GM23248 (cell line): Measurements from ENCODE around the gene UBASH3B. TPM values are rescaled to one million over a fixed set of nuclear protein-coding genes. Genes with fewer than 3 reads are reported as not detected.

ENCODE experiments used
- DNase-seq: peaks from one replicate; pipeline ENCODE4 v3.0.0-alpha.2; 2015
- H2AFZ ChIP-seq: fragments of 200-600 bp; sonication (generic); 2 replicates; pipeline ENCODE4 v1.6.1; 2016; ENCODE audit warnings: antibody characterized with exemption
- H3F3A ChIP-seq: fragments of 200-600 bp; sonication (generic); 2 replicates; pipeline ENCODE4 v1.6.1; 2016; ENCODE audit warnings: mild to moderate bottlenecking, antibody characterized with exemption, mixed run types; ENCODE audit not compliant: insufficient read depth
- H3K27ac ChIP-seq: fragments of 200-600 bp; sonication (generic); 2 replicates; pipeline ENCODE4 v1.5.1; 2016; ENCODE audit warnings: mild to moderate bottlenecking
- H3K27me3 ChIP-seq: fragments of 200-600 bp; sonication (generic); replicated peaks from 2 replicates; pipeline ENCODE4 v1.6.1; 2016; ENCODE audit warnings: mild to moderate bottlenecking; ENCODE audit not compliant: insufficient read depth
- H3K36me3 ChIP-seq: fragments of 200-600 bp; sonication (generic); 2 replicates; pipeline ENCODE4 v1.6.1; 2016; ENCODE audit warnings: low read depth, mild to moderate bottlenecking
- H3K4me1 ChIP-seq: fragments of 200-600 bp; sonication (generic); 2 replicates; pipeline ENCODE4 v1.6.1; 2016; ENCODE audit warnings: mild to moderate bottlenecking; ENCODE audit not compliant: insufficient read depth
- H3K4me2 ChIP-seq: fragments of 200-600 bp; sonication (generic); one replicate; pipeline ENCODE4 v1.6.1; 2016; ENCODE audit warnings: mild to moderate bottlenecking; ENCODE audit not compliant: unreplicated experiment
- H3K4me3 ChIP-seq: fragments of 200-600 bp; sonication (generic); 2 replicates; pipeline ENCODE4 v1.5.1; 2016; ENCODE audit warnings: mild to moderate bottlenecking
- H3K79me2 ChIP-seq: fragments of 200-600 bp; sonication (generic); 2 replicates; pipeline ENCODE4 v1.6.1; 2016; ENCODE audit warnings: mild to moderate bottlenecking; ENCODE audit not compliant: insufficient read depth
- H3K9ac ChIP-seq: fragments of 200-600 bp; sonication (generic); 2 replicates; pipeline ENCODE4 v1.6.1; 2016; ENCODE audit warnings: mild to moderate bottlenecking
- H3K9me2 ChIP-seq: fragments of 200-600 bp; sonication (generic); 2 replicates; pipeline ENCODE4 v1.6.1; 2016; ENCODE audit warnings: mixed run types, mild to moderate bottlenecking, moderate library complexity; ENCODE audit not compliant: insufficient read depth
- H3K9me3 ChIP-seq: fragments of 200-600 bp; sonication (generic); one replicate; pipeline ENCODE4 v1.6.1; 2017; ENCODE audit warnings: low read depth
- H4K20me1 ChIP-seq: fragments of 200-600 bp; sonication (generic); 2 replicates; pipeline ENCODE4 v1.6.0; 2016; ENCODE audit not compliant: insufficient read depth
- EZH2 ChIP-seq: fragments of 200-600 bp; sonication (generic); IDR thresholded peaks from 2 replicates; pipeline ENCODE4 v1.6.1; 2018; ENCODE audit warnings: antibody characterized with exemption, mild to moderate bottlenecking; ENCODE audit not compliant: insufficient read depth, poor library complexity, severe bottlenecking
- EZH2phosphoT487 ChIP-seq: fragments of 200-600 bp; sonication (generic); IDR thresholded peaks from 2 replicates; pipeline ENCODE4 v1.6.1; 2018; ENCODE audit warnings: antibody characterized with exemption, moderate library complexity, mild to moderate bottlenecking, low read depth; ENCODE audit not compliant: insufficient read depth
- WGBS, 2 experiments: methylation state at CpG; one replicate each; pipeline ENCODE4 v1.1.6; 2015 to 2017; ENCODE audit warnings: low lambda C conversion rate in 2 of 2, low coverage in 1 of 2; ENCODE audit errors: missing lambda C conversion rate in 2 of 2; 5-methylcytosine and 5-hydroxymethylcytosine counted together
- in situ Hi-C: fragments of 300-500 bp; cut with MboI; formaldehyde crosslinking; loops from 2 replicates; pipeline ENCODE4 v1.15.0; 2020
- polyA plus RNA-seq: library from polyadenylated mRNA; unstranded; fragments of >200 nt; fragmentation: Nextera tagmentation; extraction: Ambion mirVana; gene quantifications from 2 replicates; pipeline ENCODE4 v1.2.1, GENCODE V29; 2016
- total RNA-seq: library from RNA; depleted of rRNA; stranded (reverse); fragments of >200 nt; shearing (Covaris generic); gene quantifications from 2 replicates; pipeline ENCODE4 v1.2.3, GENCODE V29; 2014

The UBASH3B gene
- total and polyA plus RNA-seq, 2 experiments from 2014 or later, result 15.5 to 19.7 TPM

- Histone ChIP-seq H3K9ac (no peak overlapping the region), H3K9me2 (no peaks in the 10 kb centered on the region), H2AFZ (no peak overlapping the region), H3K9me3 (no peaks in the 10 kb centered on the region), H3K27me3 (no peaks in the 10 kb centered on the region), H3K36me3 (no peaks in the 10 kb centered on the region), H3K4me3 (no peak overlapping the region), H3K79me2 (no peaks in the 10 kb centered on the region), H3K4me2 (no peak overlapping the region), H4K20me1 (no peaks in the 10 kb centered on the region), H3F3A (0 out of 2 replicates have a peak, but pooled peaks cover 12% of the 10 kb centered on the region), H3K4me1 (peaks cover 29% of the 10 kb centered on the region), H3K27ac (no peak overlapping the region)
- TF ChIP-seq EZH2, result no peak
- TF ChIP-seq EZH2phosphoT487, result no peak
- WGBS, 2 experiments, result 45 to 47% methylated on average over 8 of the region's 8 CpGs
- peak; percentile 83 for DNase-seq
- in situ Hi-C loops, result loop anchor here (5.0 kb wide), 2 partner anchors 149 to 219 kb away; no protein-coding TSS in a partner anchor
These were observed 22.2 kb upstream of the UBASH3B start for GRCh38 chr11:122633219-122633829.

- H3K27me3 ChIP-seq, result no peaks in the 10 kb centered on the region
- no peaks in the 10 kb centered on the region for H3K36me3 ChIP-seq
- H3K9me2 ChIP-seq, result no peaks in the 10 kb centered on the region
- peak overlapping the region; percentile 81 for H2AFZ ChIP-seq
- H3K4me3 ChIP-seq, result no peak overlapping the region; the same call in 1 of the 2 replicates
- in situ Hi-C loops, result loop anchor here (5.0 kb wide), 2 partner anchors 148 to 218 kb away; no protein-coding TSS in a partner anchor
- H3F3A ChIP-seq, result 0 out of 2 replicates have a peak, but pooled peaks cover 6% of the 10 kb centered on the region
- H3K9me3 ChIP-seq, result no peaks in the 10 kb centered on the region
- no peaks in the 10 kb centered on the region for H3K79me2 ChIP-seq
- TF ChIP-seq EZH2phosphoT487 (no peak), EZH2 (no peak)
- WGBS, 2 experiments, result 8 to 9% methylated on average over 8 of the region's 8 CpGs
- H3K27ac ChIP-seq, result peak overlapping the region; percentile 28; the same call in 1 of the 2 replicates
- no peaks in the 10 kb centered on the region for H4K20me1 ChIP-seq
- H3K4me2 ChIP-seq, result peak overlapping the region; percentile 35
- peaks cover 25% of the 10 kb centered on the region for H3K4me1 ChIP-seq
- DNase-seq, result peak; percentile 68
- H3K9ac ChIP-seq, result peak overlapping the region; percentile 45
These were observed 21.0 kb upstream of the UBASH3B start for GRCh38 chr11:122634501-122634900.

- WGBS, 2 experiments, result 82% methylated on average over 6 of the region's 6 CpGs
- Histone ChIP-seq H3K9me3 (no peaks in the 10 kb centered on the region), H3K27ac (no peak overlapping the region), H3K79me2 (no peaks in the 10 kb centered on the region), H4K20me1 (no peaks in the 10 kb centered on the region), H3K9ac (no peak overlapping the region), H3K4me3 (no peak overlapping the region), H3K27me3 (no peaks in the 10 kb centered on the region), H3K4me1 (peaks cover 23% of the 10 kb centered on the region), H3K9me2 (no peaks in the 10 kb centered on the region), H3K4me2 (no peak overlapping the region), H3K36me3 (no peaks in the 10 kb centered on the region), H2AFZ (no peak overlapping the region), H3F3A (peaks cover 7% of the 10 kb centered on the region; the same call in 1 of the 2 replicates)
- TF ChIP-seq EZH2phosphoT487 (no peak), EZH2 (no peak)
- in situ Hi-C loops, result no loop called here
- no peak for DNase-seq
These were observed 18.0 kb upstream of the UBASH3B start for GRCh38 chr11:122637541-122637940.

GRCh38 chr11:122642472-122642922, 13.0 kb upstream of the UBASH3B start:
- Histone ChIP-seq H4K20me1 (no peaks in the 10 kb centered on the region), H3K79me2 (no peaks in the 10 kb centered on the region), H2AFZ (no peak overlapping the region), H3K4me3 (no peak overlapping the region), H3K9ac (no peak overlapping the region), H3F3A (peaks cover 27% of the 10 kb centered on the region), H3K4me2 (peak overlapping the region; percentile 55), H3K9me3 (no peaks in the 10 kb centered on the region), H3K27ac (peak overlapping the region; percentile 46), H3K27me3 (no peaks in the 10 kb centered on the region), H3K36me3 (no peaks in the 10 kb centered on the region), H3K4me1 (peaks cover 38% of the 10 kb centered on the region), H3K9me2 (no peaks in the 10 kb centered on the region)
- TF ChIP-seq EZH2phosphoT487 (0 out of 2 replicates have a peak, but pooled peaks have one; percentile 51), EZH2 (no peak)
- 0 to 2% methylated on average over 4 of the region's 4 CpGs for WGBS, 2 experiments
- in situ Hi-C loops, result no loop called here
- peak; percentile 92 for DNase-seq
